ENCODE results near the gene HSCB.

DNA sequence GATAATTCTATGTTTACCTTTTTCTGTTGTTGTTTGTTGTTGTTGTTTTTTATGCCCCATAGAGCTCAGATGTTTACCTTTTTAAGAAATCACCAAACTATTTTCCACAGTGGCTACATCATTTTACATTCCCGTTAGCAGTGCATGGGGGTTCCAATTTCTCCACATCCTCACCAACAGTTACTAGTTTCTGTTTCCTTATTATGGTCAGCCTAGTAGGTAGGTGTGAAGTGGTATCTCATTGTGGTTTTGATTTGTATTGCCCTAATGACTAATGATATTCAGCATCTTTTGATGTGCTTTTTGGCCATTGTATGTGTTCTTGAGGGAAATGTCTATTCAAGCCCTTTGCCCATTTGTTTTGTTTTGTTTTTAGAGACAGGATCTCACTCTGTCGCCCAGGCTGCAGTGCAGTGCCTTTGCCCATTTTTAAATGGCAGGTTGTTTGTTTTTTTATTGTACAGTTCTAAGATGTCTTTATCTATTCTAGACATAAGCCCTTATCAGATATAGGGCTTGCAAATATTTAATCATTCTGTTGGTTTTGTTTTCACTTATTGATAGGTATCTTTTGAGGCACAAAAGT, 27.7 kb upstream of the HSCB start:
- TF ChIP-seq, protein P1, sequence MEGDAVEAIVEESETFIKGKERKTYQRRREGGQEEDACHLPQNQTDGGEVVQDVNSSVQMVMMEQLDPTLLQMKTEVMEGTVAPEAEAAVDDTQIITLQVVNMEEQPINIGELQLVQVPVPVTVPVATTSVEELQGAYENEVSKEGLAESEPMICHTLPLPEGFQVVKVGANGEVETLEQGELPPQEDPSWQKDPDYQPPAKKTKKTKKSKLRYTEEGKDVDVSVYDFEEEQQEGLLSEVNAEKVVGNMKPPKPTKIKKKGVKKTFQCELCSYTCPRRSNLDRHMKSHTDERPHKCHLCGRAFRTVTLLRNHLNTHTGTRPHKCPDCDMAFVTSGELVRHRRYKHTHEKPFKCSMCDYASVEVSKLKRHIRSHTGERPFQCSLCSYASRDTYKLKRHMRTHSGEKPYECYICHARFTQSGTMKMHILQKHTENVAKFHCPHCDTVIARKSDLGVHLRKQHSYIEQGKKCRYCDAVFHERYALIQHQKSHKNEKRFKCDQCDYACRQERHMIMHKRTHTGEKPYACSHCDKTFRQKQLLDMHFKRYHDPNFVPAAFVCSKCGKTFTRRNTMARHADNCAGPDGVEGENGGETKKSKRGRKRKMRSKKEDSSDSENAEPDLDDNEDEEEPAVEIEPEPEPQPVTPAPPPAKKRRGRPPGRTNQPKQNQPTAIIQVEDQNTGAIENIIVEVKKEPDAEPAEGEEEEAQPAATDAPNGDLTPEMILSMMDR (IDR thresholded peaks at IDR 0.05) = no peak
- no peak for TF ChIP-seq POLR2A (IDR thresholded peaks at IDR 0.05)
